Astrocyte of the cerebellum (primary cell): Measurements from ENCODE around the gene LMF1.

ENCODE experiments used
- DNase-seq: peaks from one replicate; pipeline ENCODE4 v3.0.0-alpha.2; 2011; ENCODE audit warnings: low read depth
- H3K4me3 ChIP-seq: 2 replicates; pipeline ENCODE4 v1.5.1; 2011; ENCODE audit warnings: mild to moderate bottlenecking, low read depth, low read length, moderate library complexity
- in situ Hi-C: cut with HindIII; loops from 2 replicates; pipeline ENCODE4 v1.10.0; 2017; ENCODE audit warnings: low sequenced_read_pairs
- TF ChIP-seq, protein P1 (sequence below): IDR thresholded peaks from 2 replicates; pipeline ENCODE4 v1.5.1; 2012; ENCODE audit warnings: low read length, low read depth, moderate library complexity, mild to moderate bottlenecking; ENCODE audit errors: missing control alignments

Gene LMF1

DNA sequence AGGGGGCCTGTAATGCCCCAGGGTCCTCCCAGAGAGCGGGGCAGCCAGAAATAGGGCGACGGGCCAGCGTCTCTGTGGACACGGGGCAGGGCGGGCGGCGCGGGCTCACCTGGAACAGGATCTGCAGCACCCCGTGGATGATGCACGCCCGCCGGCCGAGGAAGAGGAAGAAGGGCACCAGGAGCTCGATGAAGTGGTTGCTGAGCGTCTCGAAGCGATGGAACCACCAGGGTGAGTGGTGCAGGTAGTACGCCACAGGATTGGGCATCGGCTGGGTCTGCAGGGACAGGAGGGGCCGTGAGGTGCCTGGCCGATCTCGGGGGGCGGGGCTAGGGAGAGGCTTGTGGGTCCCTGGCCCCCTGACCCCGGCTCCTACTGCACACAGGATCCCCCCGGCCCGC is 91.3 kb downstream of the LMF1 start:
- in situ Hi-C loops, result no loop called here
- DNase-seq, result no peak
- no peak overlapping the region for H3K4me3 ChIP-seq
- TF ChIP-seq, protein P1, sequence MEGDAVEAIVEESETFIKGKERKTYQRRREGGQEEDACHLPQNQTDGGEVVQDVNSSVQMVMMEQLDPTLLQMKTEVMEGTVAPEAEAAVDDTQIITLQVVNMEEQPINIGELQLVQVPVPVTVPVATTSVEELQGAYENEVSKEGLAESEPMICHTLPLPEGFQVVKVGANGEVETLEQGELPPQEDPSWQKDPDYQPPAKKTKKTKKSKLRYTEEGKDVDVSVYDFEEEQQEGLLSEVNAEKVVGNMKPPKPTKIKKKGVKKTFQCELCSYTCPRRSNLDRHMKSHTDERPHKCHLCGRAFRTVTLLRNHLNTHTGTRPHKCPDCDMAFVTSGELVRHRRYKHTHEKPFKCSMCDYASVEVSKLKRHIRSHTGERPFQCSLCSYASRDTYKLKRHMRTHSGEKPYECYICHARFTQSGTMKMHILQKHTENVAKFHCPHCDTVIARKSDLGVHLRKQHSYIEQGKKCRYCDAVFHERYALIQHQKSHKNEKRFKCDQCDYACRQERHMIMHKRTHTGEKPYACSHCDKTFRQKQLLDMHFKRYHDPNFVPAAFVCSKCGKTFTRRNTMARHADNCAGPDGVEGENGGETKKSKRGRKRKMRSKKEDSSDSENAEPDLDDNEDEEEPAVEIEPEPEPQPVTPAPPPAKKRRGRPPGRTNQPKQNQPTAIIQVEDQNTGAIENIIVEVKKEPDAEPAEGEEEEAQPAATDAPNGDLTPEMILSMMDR, result no peak

DNA sequence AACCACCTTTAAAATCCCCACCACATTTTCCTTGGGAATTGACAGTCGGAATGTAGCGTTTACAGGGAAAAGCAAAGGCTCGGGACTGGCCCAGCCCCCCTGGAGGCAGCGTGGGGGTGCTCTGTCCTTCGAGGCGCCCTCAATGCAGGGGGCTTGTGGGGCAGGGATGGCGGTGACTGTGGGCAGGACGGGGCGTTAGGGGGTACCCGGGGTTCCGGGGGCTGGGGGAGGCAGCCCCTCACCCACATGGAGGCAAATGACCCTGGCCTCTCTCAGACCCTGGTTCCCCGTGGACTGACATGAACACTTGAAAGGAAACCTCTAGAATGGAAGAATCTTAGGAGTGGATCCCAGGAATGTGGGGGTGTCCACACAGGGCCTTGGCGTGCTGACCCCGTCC is 91.9 kb downstream of the LMF1 start:
- TF ChIP-seq, protein P1, result no peak
- no peak overlapping the region for H3K4me3 ChIP-seq
- in situ Hi-C loops, result no loop called here
- DNase-seq, result no peak

- in situ Hi-C loops, result no loop called here
- no peak for DNase-seq
- TF ChIP-seq, protein P1, result no peak
- H3K4me3 ChIP-seq, result no peak overlapping the region
Measured at GRCh38 chr16:878072-878784, 92.6 kb downstream of the LMF1 start.

DNA sequence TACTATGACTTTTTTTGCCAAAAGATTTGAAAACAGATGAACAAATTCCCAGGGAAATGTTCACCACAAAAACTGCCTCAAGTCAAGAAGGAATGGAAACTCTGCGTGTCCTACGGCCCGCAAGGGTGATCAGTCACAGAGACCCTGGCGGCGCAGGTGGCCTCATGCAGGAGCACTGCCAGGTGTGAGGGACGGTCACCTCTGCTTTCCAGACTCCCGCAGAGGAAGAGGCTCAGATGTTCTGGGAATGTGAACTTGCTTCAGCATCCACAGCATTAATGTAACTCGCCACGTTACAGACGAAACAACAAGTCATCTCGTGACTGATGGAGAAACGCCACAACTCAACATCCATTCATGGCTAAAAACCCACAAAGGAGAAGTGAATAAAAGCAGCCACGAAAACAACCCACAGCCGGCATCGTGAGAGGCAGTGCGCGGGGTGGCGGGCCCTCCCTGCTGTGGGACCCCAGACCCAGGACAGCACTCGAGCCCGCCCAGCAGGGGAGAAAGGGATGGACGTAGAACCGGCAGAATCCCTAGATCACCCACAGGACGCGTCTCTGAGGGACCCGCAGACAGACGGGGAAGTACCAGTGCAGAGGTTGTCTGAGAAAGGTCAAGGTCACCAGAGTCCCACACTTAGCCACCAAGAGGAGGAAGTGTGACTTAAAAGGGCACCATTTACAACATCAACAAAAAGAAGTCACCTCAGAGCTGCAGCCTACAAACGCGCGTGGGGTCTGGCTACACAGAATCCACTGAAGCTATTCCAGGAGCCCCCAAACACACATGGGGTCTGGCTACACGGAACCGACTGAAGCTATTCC is 93.3 kb downstream of the LMF1 start:
- TF ChIP-seq, protein P1, result no peak
- in situ Hi-C loops, result no loop called here
- no peak overlapping the region for H3K4me3 ChIP-seq
- no peak for DNase-seq

DNA sequence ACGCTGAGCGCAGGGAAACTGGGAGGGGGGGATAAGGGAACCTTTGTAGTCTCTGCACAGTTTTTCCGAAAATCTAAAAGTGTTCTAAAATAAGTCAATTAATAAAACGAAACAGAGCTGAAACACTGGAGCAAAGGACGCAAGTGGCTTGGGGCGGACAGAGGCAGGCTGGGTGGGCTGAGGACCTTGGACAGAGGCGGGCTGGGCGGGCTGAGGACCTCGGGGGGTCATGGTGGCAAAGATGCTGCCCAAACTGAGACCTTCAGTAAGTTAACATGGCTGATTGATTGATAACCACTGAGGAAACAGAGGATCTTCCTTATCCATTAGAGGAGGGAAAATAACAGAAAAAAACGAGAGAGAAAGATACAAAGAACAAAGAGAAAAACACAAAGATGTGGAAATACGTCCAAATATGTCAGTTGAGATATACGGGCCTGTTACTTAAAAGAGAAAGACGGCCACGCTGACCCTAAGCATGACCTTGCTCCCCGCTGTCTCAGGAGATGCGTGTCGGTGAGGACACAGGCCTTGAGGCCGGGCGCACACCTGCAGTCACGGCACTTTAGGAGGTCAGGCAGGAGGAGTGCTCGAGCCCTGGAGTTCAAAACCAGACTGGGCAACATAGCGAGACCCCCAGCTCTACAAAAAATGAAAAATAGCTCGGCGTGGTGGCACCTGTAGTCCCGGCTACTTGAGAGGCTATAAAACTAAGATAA is 94.1 kb downstream of the LMF1 start:
- TF ChIP-seq, protein P1, result no peak
- no peak for DNase-seq
- H3K4me3 ChIP-seq, result no peak overlapping the region
- in situ Hi-C loops, result no loop called here

DNA sequence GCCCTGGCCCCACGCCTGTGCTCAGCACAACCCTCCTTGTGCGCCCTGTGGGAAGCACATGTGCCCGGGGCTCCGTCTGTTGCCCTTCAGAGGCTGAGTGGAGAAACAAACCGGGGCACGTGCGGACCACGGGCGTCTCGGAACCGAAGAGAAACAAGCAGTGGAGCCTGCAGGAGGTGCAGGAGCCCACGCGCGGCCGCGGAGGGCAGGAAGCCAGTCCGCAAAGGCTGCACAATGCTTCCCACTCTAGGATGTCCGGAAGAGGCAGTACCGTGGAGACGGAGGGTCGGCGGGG is 94.8 kb downstream of the LMF1 start:
- H3K4me3 ChIP-seq, result no peak overlapping the region
- DNase-seq, result no peak
- in situ Hi-C loops, result no loop called here
- TF ChIP-seq, protein P1, result no peak
